Gastroesophageal sphincter (tissue), 4 donors: ENCODE measurements around the gene FHIT. TPM values are rescaled to one million over a fixed set of nuclear protein-coding genes. Genes with fewer than 3 reads are reported as not detected.

Source experiments
- ATAC-seq: fragments of 150-250 bp; one replicate; pipeline ENCODE4 v1.9.1; 2016; ENCODE audit warnings: mild to moderate bottlenecking, moderate library complexity
- H3K27ac ChIP-seq, 4 donors: fragments of 200-600 bp; sonication (generic) in 3 of 4; 1 replicate in 3 of 4; 2 replicates in 1 of 4; pipeline ENCODE4 v1.5.1; 2016 to 2019
- H3K27me3 ChIP-seq: fragments of 200-600 bp; sonication (generic); one replicate; pipeline ENCODE4 v1.5.1; 2019
- H3K36me3 ChIP-seq, 2 donors: fragments of 200-600 bp; sonication (generic); one replicate each; pipeline ENCODE4 v1.5.1; 2019; ENCODE audit warnings: control low read depth in 1 of 2
- H3K4me1 ChIP-seq, 3 donors: fragments of 200-600 bp; sonication (generic); 1 replicate in 2 of 3; 2 replicates in 1 of 3; pipeline ENCODE4 v1.5.1; 2016 to 2019; ENCODE audit warnings: control low read depth in 2 of 3
- H3K4me3 ChIP-seq, 2 donors: fragments of 200-600 bp; sonication (generic); one replicate each; pipeline ENCODE4 v1.5.1; 2019; ENCODE audit warnings: mild to moderate bottlenecking in 1 of 2, moderate library complexity in 1 of 2
- H3K9me3 ChIP-seq, 3 donors: fragments of 200-600 bp; sonication (generic); one replicate each; pipeline ENCODE4 v1.5.1; 2017 to 2019; ENCODE audit warnings: control low read depth in 2 of 3
- CTCF ChIP-seq, 4 experiments: fragments of 200-600 bp in 2 of 4; fragments of 450-650 bp in 2 of 4; sonication (generic) in 1 of 4; IDR thresholded peaks; one replicate each; pipeline ENCODE4 v1.5.1; 2017 to 2019; ENCODE audit warnings: antibody characterized with exemption in 4 of 4, mild to moderate bottlenecking in 2 of 4, moderate library complexity in 2 of 4
- EP300 ChIP-seq: sonication (generic); formaldehyde crosslinking; IDR thresholded peaks from one replicate; pipeline ENCODE4 v1.6.1; 2017; ENCODE audit warnings: antibody characterized with exemption, mild to moderate bottlenecking
- POLR2A ChIP-seq, 2 donors: fragments of 450-650 bp; IDR thresholded peaks; one replicate each; pipeline ENCODE4 v1.6.1; 2017; ENCODE audit warnings: antibody characterized with exemption in 2 of 2, mild to moderate bottlenecking in 2 of 2, moderate library complexity in 1 of 2
- POLR2AphosphoS5 ChIP-seq: sonication (generic); formaldehyde crosslinking; IDR thresholded peaks from one replicate; pipeline ENCODE4 v1.6.1; 2017; ENCODE audit warnings: antibody characterized with exemption
- WGBS, 2 donors: methylation state at CpG; one replicate each; pipeline ENCODE4 v1.1.5; 2018; ENCODE audit warnings: low coverage in 1 of 2; 5-methylcytosine and 5-hydroxymethylcytosine counted together
- total RNA-seq, 4 donors: library from RNA; depleted of rRNA; stranded (reverse); fragments of >200 nt; gene quantifications; one replicate each; pipeline ENCODE4 v1.1.0, GENCODE V29; 2016

Gene FHIT
- total RNA-seq, 4 donors from 2014 or later = 1.4 to 7.3 (median 3.9) TPM

- H3K4me3 ChIP-seq = no peak overlapping the region
- H3K9me3 ChIP-seq = peaks cover 0 to 6% (median 0%) of the 10 kb centered on the region in 3 donors
- no peak for TF ChIP-seq CTCF (IDR thresholded peaks at IDR 0.05)
- no peak for TF ChIP-seq POLR2AphosphoS5
- no peak for TF ChIP-seq EP300
- TF ChIP-seq POLR2A (IDR thresholded peaks at IDR 0.05) = no peak
- no peak for ATAC-seq
- H3K36me3 ChIP-seq = no peaks in the 10 kb centered on the region
- no peaks in the 10 kb centered on the region for H3K4me1 ChIP-seq
- 47 to 55% methylated on average over 3 to 5 of the region's 5 CpGs for WGBS, 2 donors
- H3K27ac ChIP-seq = no peak overlapping the region
- no peaks in the 10 kb centered on the region for H3K27me3 ChIP-seq
Measured at GRCh38 chr3:60079076-60079475, 1172.2 kb downstream of the FHIT start.

GRCh38 chr3:60076331-60076730, 1174.9 kb downstream of the FHIT start:
- Histone ChIP-seq H3K4me1 (no peaks in the 10 kb centered on the region), H3K9me3 (peaks cover 0 to 6% (median 0%) of the 10 kb centered on the region in 3 donors), H3K27ac (no peak overlapping the region), H3K27me3 (no peaks in the 10 kb centered on the region), H3K4me3 (peak overlapping the region in 1 of 2 donors; percentile 21), H3K36me3 (no peaks in the 10 kb centered on the region)
- 0% methylated on average over 1 of the region's 1 CpG for WGBS, 2 donors
- ATAC-seq = no peak
- TF ChIP-seq CTCF (IDR thresholded peaks at IDR 0.05) = no peak
- TF ChIP-seq EP300 = no peak
- no peak for TF ChIP-seq POLR2A (IDR thresholded peaks at IDR 0.05)
- no peak for TF ChIP-seq POLR2AphosphoS5

DNA sequence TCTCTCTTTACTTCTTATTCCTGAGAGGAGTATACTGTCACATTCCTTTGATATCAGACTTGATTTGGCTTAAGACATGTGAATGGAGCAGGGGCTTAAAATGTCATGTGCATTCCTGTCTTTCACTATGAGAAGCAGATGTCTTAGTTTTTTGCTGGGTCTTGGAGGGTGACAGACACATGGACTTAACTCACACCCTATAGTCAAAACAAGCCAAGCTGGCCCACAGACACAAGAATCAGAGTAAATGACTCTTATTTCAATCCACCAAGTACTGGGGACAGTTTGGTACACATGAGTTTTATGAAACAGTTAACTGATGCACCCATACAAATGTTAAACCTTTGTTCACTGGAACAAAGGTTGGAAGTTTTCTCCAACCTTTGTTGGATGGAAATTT, 1177.3 kb downstream of the FHIT start:
- H3K27ac ChIP-seq = no peak overlapping the region
- H3K9me3 ChIP-seq = peaks cover 0 to 6% (median 0%) of the 10 kb centered on the region in 3 donors
- ATAC-seq = no peak
- TF ChIP-seq POLR2A (IDR thresholded peaks at IDR 0.05) = no peak
- no peak for TF ChIP-seq EP300
- TF ChIP-seq POLR2AphosphoS5 = no peak
- TF ChIP-seq CTCF (IDR thresholded peaks at IDR 0.05) = no peak
- H3K4me3 ChIP-seq = no peak overlapping the region
- no peaks in the 10 kb centered on the region for H3K27me3 ChIP-seq
- H3K36me3 ChIP-seq = no peaks in the 10 kb centered on the region
- no peaks in the 10 kb centered on the region for H3K4me1 ChIP-seq

DNA sequence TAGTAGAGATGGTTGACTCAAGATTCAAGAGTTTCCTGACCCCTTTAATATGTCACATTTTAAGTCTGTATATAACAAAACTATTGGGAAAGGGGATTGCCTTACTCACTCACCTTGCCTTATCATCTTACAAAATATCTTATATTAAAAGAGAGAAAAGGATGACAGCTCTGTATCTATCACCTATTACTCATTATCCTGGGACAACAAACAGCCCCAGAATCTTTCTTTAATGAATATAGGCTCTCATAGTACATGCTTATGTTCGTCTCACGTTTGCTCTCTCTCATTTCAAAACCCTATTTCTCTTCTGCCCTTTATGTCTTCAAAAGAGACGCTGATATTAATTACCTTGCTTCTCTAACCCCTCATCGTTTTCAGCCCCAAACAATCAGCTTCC, 1178.0 kb downstream of the FHIT start:
- Histone ChIP-seq H3K9me3 (peaks cover 0 to 3% (median 0%) of the 10 kb centered on the region in 3 donors), H3K4me3 (no peak overlapping the region), H3K36me3 (no peaks in the 10 kb centered on the region), H3K4me1 (no peaks in the 10 kb centered on the region), H3K27ac (no peak overlapping the region), H3K27me3 (no peaks in the 10 kb centered on the region)
- no peak for ATAC-seq
- TF ChIP-seq POLR2A (IDR thresholded peaks at IDR 0.05) (no peak), EP300 (no peak), POLR2AphosphoS5 (no peak)
- 77% methylated on average over 4 of the region's 4 CpGs for WGBS, 2 donors

GRCh38 chr3:60070366-60070765, 1180.9 kb downstream of the FHIT start:
- no peaks in the 10 kb centered on the region for H3K36me3 ChIP-seq
- H3K4me3 ChIP-seq = no peak overlapping the region
- no peak for TF ChIP-seq EP300
- TF ChIP-seq POLR2A (IDR thresholded peaks at IDR 0.05) = no peak
- no peak for TF ChIP-seq POLR2AphosphoS5
- WGBS, 2 donors = 100% methylated on average over 1 to 2 of the region's 3 CpGs
- H3K9me3 ChIP-seq = no peaks in the 10 kb centered on the region
- H3K4me1 ChIP-seq = no peaks in the 10 kb centered on the region
- no peak for ATAC-seq
- H3K27me3 ChIP-seq = no peaks in the 10 kb centered on the region
- H3K27ac ChIP-seq = no peak overlapping the region

- TF ChIP-seq POLR2A (IDR thresholded peaks at IDR 0.05) (no peak), EP300 (no peak), CTCF (IDR thresholded peaks at IDR 0.05) (no peak), POLR2AphosphoS5 (no peak)
Measured at GRCh38 chr3:60065227-60065868, 1185.9 kb downstream of the FHIT start.

More at GRCh38 chr3:60065227-60065868, 1185.9 kb downstream of the FHIT start:
- no peaks in the 10 kb centered on the region for H3K27me3 ChIP-seq
- WGBS, 2 donors = 50 to 100% methylated on average over 1 to 2 of the region's 2 CpGs
- ATAC-seq = no peak
- no peaks in the 10 kb centered on the region for H3K9me3 ChIP-seq
- no peaks in the 10 kb centered on the region for H3K36me3 ChIP-seq
- H3K4me3 ChIP-seq = no peak overlapping the region
- no peak overlapping the region for H3K27ac ChIP-seq
- no peaks in the 10 kb centered on the region for H3K4me1 ChIP-seq
